A673 (cell line): ENCODE results near the gene CWF19L1.

Source experiments
- CTCF ChIP-seq: fragments of 300-800, 200-600 bp; sonication (generic); conservative IDR thresholded peaks from 2 replicates; pipeline ENCODE4 v1.5.1; 2017; ENCODE audit warnings: low read depth, mild to moderate bottlenecking, antibody characterized with exemption, low read length, moderate library complexity, mixed read lengths
- EZH2 ChIP-seq: fragments of 200-600 bp; sonication (generic); IDR thresholded peaks from 2 replicates; pipeline ENCODE4 v1.6.1; 2017; ENCODE audit warnings: borderline replicate concordance, low read depth, mild to moderate bottlenecking, mixed read lengths, antibody characterized with exemption, low read length; ENCODE audit not compliant: poor library complexity, severe bottlenecking

DNA sequence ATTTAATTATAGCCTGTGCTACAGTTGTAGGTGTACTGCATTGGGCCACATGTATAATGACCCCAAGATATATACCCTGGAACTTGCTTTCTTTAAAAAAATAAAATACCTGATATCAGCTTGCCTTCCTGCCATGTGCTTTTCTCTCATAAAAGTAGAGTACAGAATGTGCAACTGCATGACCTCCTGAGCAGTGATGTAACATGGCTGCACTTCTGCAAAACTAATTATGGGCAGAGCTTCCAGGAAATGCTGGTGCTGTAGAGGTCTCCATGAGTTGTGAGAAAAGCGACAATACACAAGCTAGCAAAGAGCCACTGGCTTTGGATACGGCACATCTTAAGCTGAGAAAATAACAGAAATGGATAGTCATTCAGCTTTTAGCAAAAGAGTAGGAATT lies 75.1 kb downstream of the CWF19L1 start:
- no peak for TF ChIP-seq CTCF
- no peak for TF ChIP-seq EZH2
